Ovary (tissue), 9 donors: Measurements from ENCODE around the gene DNMBP. TPM values are rescaled to one million over a fixed set of nuclear protein-coding genes. Genes with fewer than 3 reads are reported as not detected.

Experiments used
- DNase-seq, 5 donors: peaks; one replicate each; pipeline ENCODE4 v3.0.0-alpha.2; 2019 to 2020
- H3K27ac ChIP-seq, 2 donors: fragments of 200-600 bp; one replicate each; pipeline versions ENCODE4 v1.5.1 to v1.8.0; 2019 to 2022
- H3K27me3 ChIP-seq: fragments of 200-600 bp; one replicate; pipeline ENCODE4 v1.8.0; 2022
- H3K36me3 ChIP-seq: fragments of 200-600 bp; sonication (generic); one replicate; pipeline ENCODE4 v1.5.1; 2019
- H3K4me1 ChIP-seq: one replicate; pipeline ENCODE4 v1.8.1; 2013; ENCODE audit warnings: mild to moderate bottlenecking, moderate library complexity; ENCODE audit not compliant: insufficient read depth
- H3K4me3 ChIP-seq: fragments of 200-600 bp; sonication (generic); one replicate; pipeline ENCODE4 v1.5.1; 2017
- H3K9me3 ChIP-seq, 2 donors: fragments of 200-600 bp in 1 of 2; sonication (generic) in 1 of 2; one replicate each; pipeline versions ENCODE4 v1.5.1 to v1.8.1; 2013 to 2019; ENCODE audit warnings: mild to moderate bottlenecking in 1 of 2, moderate library complexity in 1 of 2
- EP300 ChIP-seq: sonication (generic); formaldehyde crosslinking; IDR thresholded peaks from one replicate; pipeline ENCODE4 v1.6.1; 2017; ENCODE audit warnings: antibody characterized with exemption
- POLR2A ChIP-seq: fragments of 450-650 bp; IDR thresholded peaks from one replicate; pipeline ENCODE4 v1.6.1; 2017; ENCODE audit warnings: antibody characterized with exemption, mild to moderate bottlenecking, moderate library complexity
- WGBS, 3 donors: extraction: QIAGEN DNeasy Blood & Tissue Kit in 1 of 3; methylation state at CpG; one replicate each; pipeline versions ENCODE4 v1.1.5 to v1.1.7; 2013 to 2017; 5-methylcytosine and 5-hydroxymethylcytosine counted together
- intact Hi-C, 4 donors: fragments of 100-400 bp; cut with DNase I; formaldehyde crosslinking; loops; one replicate each; pipeline versions ENCODE4 v1.11.0 to v1.15.1; 2022 to 2023
- polyA plus RNA-seq, 2 donors: library from polyadenylated mRNA; stranded (reverse); fragments of 200-250 nt in 1 of 2; fragments of 350-450 nt in 1 of 2; fragmentation: Illumina TruSeq in 1 of 2; extraction: RNeasy Lipid Tissue Mini Kit (QIAGEN cat#74804) in 1 of 2; gene quantifications; one replicate each; pipeline ENCODE4 v1.2.3, GENCODE V29; 2013 to 2014
- total RNA-seq, 7 donors: library from RNA; depleted of rRNA in 2 of 7; stranded (reverse); fragments of >200 nt in 2 of 7; fragmentation: NEBNext Ultra II Directional in 3 of 7; extraction: Animal tissue kit (Norgen Biotek cat#: 25700) in 3 of 7; gene quantifications; one replicate each; pipeline versions ENCODE4 v1.1.0 to v1.2.4, GENCODE V29; 2016 to 2023
- TF ChIP-seq, protein P1 (sequence below), 3 donors: fragments of 450-650 bp in 2 of 3; fragments of 200-600 bp in 1 of 3; IDR thresholded peaks; one replicate each; pipeline versions ENCODE4 v1.5.1 to v1.8.0; 2016 to 2022; ENCODE audit warnings: antibody characterized with exemption in 3 of 3, mild to moderate bottlenecking in 1 of 3
- donor health status: DM: no; HTN: no; CAD: no; lungs with moderate emphysema.
- donor health status: DM: no; HTN: no; CAD: no.
- donor health status: Bipolar disorder and iron deficiency.
- donor health status: DM: yes; HTN: yes; CAD: no.
- donor health status: DM: no; HTN: no; CAD: no.
- donor health status: DM: yes; HTN: yes; CAD: no.

DNMBP gene
- total and polyA plus RNA-seq, 9 donors, result 10.8 to 25.4 (median 20.3) TPM

DNA sequence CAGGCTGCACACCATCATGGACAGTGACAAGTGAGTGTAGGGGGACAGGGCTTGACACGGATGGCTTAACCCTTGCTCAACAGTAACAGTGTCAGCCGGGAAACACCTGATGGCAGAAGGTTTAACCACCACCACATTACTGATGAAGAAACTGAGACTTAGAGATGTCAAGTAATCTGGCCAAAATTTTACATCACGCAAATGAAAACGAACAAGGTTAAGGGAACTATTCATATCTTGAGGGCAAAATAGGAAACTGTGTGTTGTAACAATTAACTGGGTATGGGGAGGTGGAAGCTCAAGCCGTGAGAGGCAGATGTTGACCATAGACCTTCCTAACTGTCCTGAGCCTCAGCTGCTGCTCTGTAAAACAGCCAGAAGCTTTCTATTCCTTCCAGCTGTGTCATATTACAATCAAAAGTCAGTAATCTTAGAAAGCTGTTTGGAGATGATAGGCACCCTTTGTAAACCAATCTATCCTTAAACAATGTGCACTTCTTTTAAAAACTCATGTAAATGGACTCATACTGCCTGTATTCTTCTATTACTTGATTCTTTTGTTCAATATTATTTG, 158.9 kb downstream of the DNMBP start:
- Histone ChIP-seq H3K4me3 (no peak overlapping the region), H3K36me3 (no peaks in the 10 kb centered on the region), H3K4me1 (no peaks in the 10 kb centered on the region), H3K9me3 (no peaks in the 10 kb centered on the region), H3K27ac (no peak overlapping the region), H3K27me3 (no peaks in the 10 kb centered on the region)
- intact Hi-C loops, result loop anchor here in 1 of 4 donors (10.0 kb wide), 1 partner anchor 164 kb away; no protein-coding TSS in a partner anchor
- WGBS, 3 donors, result 57 to 73% (median 65%) methylated on average over 5 of the region's 5 CpGs
- DNase-seq, result no peak
- TF ChIP-seq POLR2A (no peak), EP300 (no peak)
- TF ChIP-seq, protein P1, sequence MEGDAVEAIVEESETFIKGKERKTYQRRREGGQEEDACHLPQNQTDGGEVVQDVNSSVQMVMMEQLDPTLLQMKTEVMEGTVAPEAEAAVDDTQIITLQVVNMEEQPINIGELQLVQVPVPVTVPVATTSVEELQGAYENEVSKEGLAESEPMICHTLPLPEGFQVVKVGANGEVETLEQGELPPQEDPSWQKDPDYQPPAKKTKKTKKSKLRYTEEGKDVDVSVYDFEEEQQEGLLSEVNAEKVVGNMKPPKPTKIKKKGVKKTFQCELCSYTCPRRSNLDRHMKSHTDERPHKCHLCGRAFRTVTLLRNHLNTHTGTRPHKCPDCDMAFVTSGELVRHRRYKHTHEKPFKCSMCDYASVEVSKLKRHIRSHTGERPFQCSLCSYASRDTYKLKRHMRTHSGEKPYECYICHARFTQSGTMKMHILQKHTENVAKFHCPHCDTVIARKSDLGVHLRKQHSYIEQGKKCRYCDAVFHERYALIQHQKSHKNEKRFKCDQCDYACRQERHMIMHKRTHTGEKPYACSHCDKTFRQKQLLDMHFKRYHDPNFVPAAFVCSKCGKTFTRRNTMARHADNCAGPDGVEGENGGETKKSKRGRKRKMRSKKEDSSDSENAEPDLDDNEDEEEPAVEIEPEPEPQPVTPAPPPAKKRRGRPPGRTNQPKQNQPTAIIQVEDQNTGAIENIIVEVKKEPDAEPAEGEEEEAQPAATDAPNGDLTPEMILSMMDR (IDR thresholded peaks at IDR 0.05), result no peak

DNA sequence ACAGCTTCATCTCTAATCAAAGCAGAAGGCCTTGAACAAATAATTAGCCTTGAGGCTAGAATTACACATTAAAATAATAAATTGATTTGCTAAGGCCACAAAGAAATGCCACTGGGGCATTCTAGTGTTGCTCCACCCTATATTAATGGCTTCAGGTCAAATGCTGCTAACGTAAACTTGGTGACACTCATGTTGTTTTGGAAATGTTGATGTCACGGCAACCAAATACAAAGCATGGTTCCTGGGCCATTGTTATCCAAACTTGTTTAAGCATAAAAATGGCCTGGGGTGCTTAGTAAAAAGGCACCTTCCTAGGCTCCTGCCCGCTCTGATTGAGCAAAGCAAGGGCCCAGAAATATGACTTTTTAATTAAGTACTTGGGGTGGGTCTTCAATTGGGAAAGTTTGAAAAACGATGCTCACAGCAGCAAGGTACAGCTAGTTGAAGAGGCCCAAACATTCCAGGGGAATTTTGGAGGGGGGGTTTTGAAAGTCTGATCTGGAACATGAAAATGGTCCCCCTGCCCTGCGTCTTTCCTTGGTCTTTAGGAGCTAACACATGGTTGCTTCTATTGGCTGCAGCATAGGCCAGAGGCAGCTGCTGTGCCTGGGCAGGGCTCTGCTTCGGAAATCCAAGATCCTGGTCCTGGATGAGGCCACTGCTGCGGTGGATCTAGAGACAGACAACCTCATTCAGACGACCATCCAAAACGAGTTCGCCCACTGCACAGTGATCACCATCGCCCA, 159.6 kb downstream of the DNMBP start:
- H3K4me3 ChIP-seq, result no peak overlapping the region
- no peaks in the 10 kb centered on the region for H3K36me3 ChIP-seq
- no peaks in the 10 kb centered on the region for H3K27me3 ChIP-seq
- intact Hi-C loops, result loop anchor here in 1 of 4 donors (10.0 kb wide), 1 partner anchor 165 kb away; no protein-coding TSS in a partner anchor
- 84 to 87% (median 86%) methylated on average over 11 of the region's 11 CpGs for WGBS, 3 donors
- H3K9me3 ChIP-seq, result no peaks in the 10 kb centered on the region
- DNase-seq, result no peak
- TF ChIP-seq, protein P1 (IDR thresholded peaks at IDR 0.05), result no peak
- TF ChIP-seq EP300, result no peak
- no peak for TF ChIP-seq POLR2A
- no peak overlapping the region for H3K27ac ChIP-seq
- no peaks in the 10 kb centered on the region for H3K4me1 ChIP-seq

DNA sequence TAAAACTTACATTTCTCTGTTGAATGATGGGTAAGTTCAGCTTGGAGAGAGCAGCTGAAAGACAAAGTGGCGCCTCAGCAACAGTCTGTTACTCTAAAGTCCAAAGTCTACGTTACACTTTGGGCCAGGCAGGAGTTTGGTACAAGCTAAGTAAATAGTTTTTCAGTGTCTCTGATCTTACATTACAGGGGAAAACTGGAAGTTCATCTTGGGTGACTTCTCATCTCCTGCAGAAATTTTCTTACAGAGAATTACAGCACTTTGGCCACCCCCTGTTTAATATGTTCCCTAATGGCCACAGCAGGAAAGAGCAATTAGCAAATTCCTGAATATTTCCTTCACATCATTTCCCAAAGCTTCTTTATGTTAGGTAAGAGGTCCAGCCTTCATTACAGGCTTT, 160.2 kb downstream of the DNMBP start:
- Histone ChIP-seq H3K9me3 (no peaks in the 10 kb centered on the region), H3K27ac (no peak overlapping the region), H3K36me3 (no peaks in the 10 kb centered on the region), H3K27me3 (no peaks in the 10 kb centered on the region), H3K4me3 (no peak overlapping the region), H3K4me1 (no peaks in the 10 kb centered on the region)
- TF ChIP-seq POLR2A (no peak), EP300 (no peak)
- TF ChIP-seq, protein P1 (IDR thresholded peaks at IDR 0.05), result no peak
- WGBS, 3 donors, result 93 to 100% (median 96%) methylated on average over 2 of the region's 2 CpGs
- intact Hi-C loops, result no loop called here
- no peak for DNase-seq

- no peak overlapping the region for H3K27ac ChIP-seq
- no peak overlapping the region for H3K4me3 ChIP-seq
- intact Hi-C loops, result no loop called here
- DNase-seq, result no peak
- no peaks in the 10 kb centered on the region for H3K9me3 ChIP-seq
- 98 to 100% (median 98%) methylated on average over 7 of the region's 7 CpGs for WGBS, 3 donors
- no peaks in the 10 kb centered on the region for H3K4me1 ChIP-seq
- H3K36me3 ChIP-seq, result no peaks in the 10 kb centered on the region
- H3K27me3 ChIP-seq, result no peaks in the 10 kb centered on the region
- TF ChIP-seq EP300 (no peak), POLR2A (no peak)
- TF ChIP-seq, protein P1 (IDR thresholded peaks at IDR 0.05), result no peak
These were observed 160.7 kb downstream of the DNMBP start for GRCh38 chr10:99849057-99849456.
